K562 (cell line): ENCODE results near the gene CD164L2. TPM values are rescaled to one million over a fixed set of nuclear protein-coding genes. Genes with fewer than 3 reads are reported as not detected.
A peak's percentile ranks its signal among the peaks of the same experiment; 100 is the strongest.

ENCODE experiments used
- ATAC-seq: fragments of 200-7000 bp; cut with Tn5 transposase; 3 replicates; pipeline ENCODE4 v1.9.1; 2020; ENCODE audit warnings: moderate library complexity
- BruUV-seq: library from RNA; stranded (reverse); fragments of 400-500 nt; replicated peaks from 2 replicates; lab custom pipeline; 2021; lab: Mats Ljungman, UMichigan
- CTCF ChIA-PET: fragments of 300-600 bp; formaldehyde crosslinking; extraction: SDS; loops from one replicate; lab custom pipeline; 2021; ENCODE audit warnings: low intra/inter-chr PET ratio; lab: Yijun Ruan, JAX
- POLR2A ChIA-PET: fragments of 300-600, 350-650 bp; sonication (Branson Sonifier 250); formaldehyde crosslinking; extraction: SDS; loops from one replicate; lab custom pipeline; 2021; ENCODE audit warnings: antibody characterized with exemption, inconsistent platforms; lab: Yijun Ruan, JAX
- DNase-seq, 4 experiments: peaks; one replicate each; pipeline versions ENCODE4 v3.0.0 to v3.0.0-alpha.2; 2011 to 2018; ENCODE audit warnings: low spot score in 3 of 4, mixed read lengths in 3 of 4; ENCODE audit errors: extremely low read depth in 1 of 4
- FAIRE-seq: peaks from 2 replicates; lab custom pipeline; 2011; peaks lifted over from hg19 to GRCh38; lab: Jason Lieb, UNC
- H2AFZ ChIP-seq: 2 replicates; pipeline ENCODE4 v1.6.0; 2011; ENCODE audit warnings: low read depth, low read length, control low read depth, inconsistent platforms
- H3K27ac ChIP-seq: fragments of 200-600 bp; 3 replicates; pipeline ENCODE4 v1.8.0; 2011; ENCODE audit warnings: low read depth, mild to moderate bottlenecking, control low read depth, inconsistent platforms, low read length, moderate library complexity, mixed read lengths; ENCODE audit errors: extremely low read depth
- H3K27me3 ChIP-seq, 2 experiments: fragments of 300-600 bp in 1 of 2; 2 replicates in 1 of 2; 3 replicates in 1 of 2; pipeline versions ENCODE4 v1.6.0 to v1.8.0; 2011; ENCODE audit warnings: inconsistent platforms in 2 of 2, low read length in 2 of 2, mild to moderate bottlenecking in 1 of 2, mixed read lengths in 1 of 2, moderate library complexity in 1 of 2; ENCODE audit not compliant: control insufficient read depth in 2 of 2, insufficient read depth in 2 of 2
- H3K36me3 ChIP-seq: fragments of 300-600 bp; 3 replicates; pipeline ENCODE4 v1.8.0; 2011; ENCODE audit warnings: mild to moderate bottlenecking, low read length, inconsistent platforms; ENCODE audit not compliant: control insufficient read depth, insufficient read depth
- H3K4me1 ChIP-seq, 2 experiments: fragments of 200-600 bp in 1 of 2; replicated peaks in 1 of 2; 2 replicates in 1 of 2; 3 replicates in 1 of 2; pipeline versions ENCODE4 v1.5.1 to v1.8.0; 2011; ENCODE audit warnings: inconsistent platforms in 2 of 2, low read length in 2 of 2, mild to moderate bottlenecking in 1 of 2, mixed read lengths in 1 of 2, moderate library complexity in 1 of 2; ENCODE audit not compliant: control insufficient read depth in 2 of 2, insufficient read depth in 2 of 2
- H3K4me2 ChIP-seq: 2 replicates; pipeline ENCODE4 v1.6.1; 2011; ENCODE audit warnings: low read length, control low read depth, inconsistent platforms, mixed read lengths; ENCODE audit not compliant: insufficient read depth
- H3K4me3 ChIP-seq: fragments of 200-600 bp; sonication (generic), shearing (Covaris generic); 2 replicates; pipeline ENCODE4 v1.5.1; 2016; ENCODE audit warnings: control low read depth, inconsistent platforms
- H3K79me2 ChIP-seq: fragments of 200-600 bp; 3 replicates; pipeline ENCODE4 v1.8.0; 2011; ENCODE audit warnings: low read length, inconsistent platforms; ENCODE audit not compliant: control insufficient read depth, insufficient read depth
- H3K9ac ChIP-seq, 2 experiments: 2 replicates each; pipeline versions ENCODE4 v1.6.0 to v1.6.1; 2011; ENCODE audit warnings: low read depth in 2 of 2, low read length in 2 of 2, control low read depth in 1 of 2, inconsistent platforms in 1 of 2, mild to moderate bottlenecking in 1 of 2, mixed read lengths in 1 of 2; ENCODE audit not compliant: insufficient read depth in 1 of 2
- H3K9me1 ChIP-seq: one replicate; pipeline ENCODE4 v1.6.0; 2011; ENCODE audit warnings: inconsistent platforms, mild to moderate bottlenecking, low read length, moderate library complexity; ENCODE audit not compliant: control insufficient read depth, insufficient read depth
- H3K9me3 ChIP-seq: replicated peaks from 2 replicates; pipeline ENCODE4 v1.5.1; 2011; ENCODE audit warnings: low read depth, low read length, inconsistent platforms; ENCODE audit not compliant: control insufficient read depth, insufficient read depth
- H4K20me1 ChIP-seq: replicated peaks from 2 replicates; pipeline ENCODE4 v1.6.1; 2011; ENCODE audit warnings: low read length, inconsistent platforms, mixed read lengths; ENCODE audit not compliant: control insufficient read depth, insufficient read depth
- SMAD4 ChIP-seq: fragments of 250-450 bp; sonication (Bioruptor Pico); conservative IDR thresholded peaks from 2 replicates; pipeline ENCODE4 v1.8.0; 2021; ENCODE audit warnings: inconsistent platforms, mild to moderate bottlenecking, moderate library complexity
- ZNF184 ChIP-seq: sonication (generic); formaldehyde crosslinking; IDR thresholded peaks from 2 replicates; pipeline ENCODE4 v1.5.0; 2020; ENCODE audit warnings: missing genetic modification reagents
- WGBS: fragments of 100-300 bp; shearing (Covaris generic); methylation state at CpG from one replicate; pipeline ENCODE4 v1.1.6; 2016; ENCODE audit warnings: low coverage, mixed read lengths; ENCODE audit not compliant: insufficient coverage; ENCODE audit errors: missing lambda C conversion rate; 5-methylcytosine and 5-hydroxymethylcytosine counted together
- in situ Hi-C: fragments of 300-500 bp; cut with MboI; formaldehyde crosslinking; loops from 4 replicates; pipeline ENCODE4 v1.15.0; 2018; ENCODE audit warnings: inconsistent platforms, mixed read lengths
- intact Hi-C: fragments of 100-400 bp; cut with micrococcal nuclease; formaldehyde crosslinking; loops from 2 replicates; pipeline ENCODE4 v1.14.2; 2022
- polyA plus RNA-seq, 8 experiments: library from polyadenylated mRNA; depleted of rRNA in 4 of 8; stranded (reverse) in 5 of 8; unstranded in 3 of 8; fragments of >200 nt; fragmentation: Nextera tagmentation in 2 of 8; fragmentation: Illumina TruSeq in 1 of 8; extraction: Ambion mirVana in 2 of 8; extraction: Trizol in 1 of 8; gene quantifications; 2 replicates each; pipeline versions ENCODE4 v1.2.1 to v1.2.3, GENCODE V29; 2011 to 2014; ENCODE audit warnings: inconsistent platforms in 1 of 8, missing spikeins in 1 of 8
- total RNA-seq, 7 experiments: library from RNA; depleted of rRNA in 6 of 7; stranded (reverse); fragments of >200 nt in 6 of 7; fragmentation: Illumina TruSeq in 2 of 7; extraction: Trizol in 2 of 7; gene quantifications; 2 replicates each; pipeline versions ENCODE4 v1.2.1 to v1.2.3, GENCODE V29; 2011 to 2021; ENCODE audit warnings: low replicate concordance in 1 of 7
- TF ChIP-seq, protein P1 (sequence below): sonication (generic); formaldehyde crosslinking; IDR thresholded peaks from 2 replicates; pipeline ENCODE4 v1.9.0; 2022; ENCODE audit warnings: mild to moderate bottlenecking, missing genetic modification reagents
- TF ChIP-seq, protein P2 (sequence below): sonication (generic); formaldehyde crosslinking; IDR thresholded peaks from 2 replicates; pipeline ENCODE4 v1.9.0; 2022; ENCODE audit warnings: mild to moderate bottlenecking, missing genetic modification reagents

Gene CD164L2
- total and polyA plus RNA-seq, 9 of the 15 experiments (the other 6 are each of a cell fraction or from before 2014, with no cell fraction given), result 0.08 to 0.92 (median 0.38) TPM; not detected in 1

DNA sequence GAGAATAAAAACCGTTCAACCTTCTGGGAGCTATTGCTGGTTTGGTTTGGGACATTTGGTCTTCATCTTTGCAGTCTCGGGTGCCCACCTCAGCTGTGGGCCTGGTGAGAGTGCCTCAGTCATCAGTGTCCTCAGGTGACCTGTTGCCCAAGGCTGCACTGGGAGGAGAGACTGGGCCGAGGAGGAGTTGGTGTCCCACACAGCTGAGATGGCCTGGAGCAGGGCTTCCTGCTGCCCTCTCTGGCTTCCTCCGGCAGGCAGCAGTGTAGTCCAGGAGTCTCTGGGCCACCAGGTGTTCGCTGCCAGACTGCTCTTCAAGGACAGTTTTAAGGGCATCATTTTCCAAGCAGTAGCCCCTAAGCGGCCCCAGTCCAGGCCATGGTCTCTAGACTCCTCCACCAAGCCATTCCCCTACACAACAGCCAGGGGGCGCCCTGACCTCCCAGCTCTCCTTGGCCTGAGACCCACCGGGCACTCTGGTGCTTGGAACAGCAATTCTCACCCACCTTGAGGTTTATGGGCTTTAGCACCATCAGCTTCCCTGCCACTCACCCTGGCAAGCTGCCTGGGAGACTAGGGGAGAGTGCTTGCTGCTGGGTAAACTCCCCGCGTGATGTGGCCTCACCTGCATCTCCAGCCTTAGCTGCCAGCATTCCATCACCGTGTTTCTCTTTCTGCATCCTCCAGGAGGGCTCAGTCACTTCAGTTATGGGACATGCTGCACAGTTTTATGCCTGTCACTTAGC is 50.4 kb downstream of the CD164L2 start (continued):
- no peak for TF ChIP-seq ZNF184 (CRISPR knock-in tag)
- TF ChIP-seq, protein P1, sequence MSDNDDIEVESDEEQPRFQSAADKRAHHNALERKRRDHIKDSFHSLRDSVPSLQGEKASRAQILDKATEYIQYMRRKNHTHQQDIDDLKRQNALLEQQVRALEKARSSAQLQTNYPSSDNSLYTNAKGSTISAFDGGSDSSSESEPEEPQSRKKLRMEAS (CRISPR knock-in tag), result peak; percentile 45; the same call in 1 of the 2 replicates

DNA sequence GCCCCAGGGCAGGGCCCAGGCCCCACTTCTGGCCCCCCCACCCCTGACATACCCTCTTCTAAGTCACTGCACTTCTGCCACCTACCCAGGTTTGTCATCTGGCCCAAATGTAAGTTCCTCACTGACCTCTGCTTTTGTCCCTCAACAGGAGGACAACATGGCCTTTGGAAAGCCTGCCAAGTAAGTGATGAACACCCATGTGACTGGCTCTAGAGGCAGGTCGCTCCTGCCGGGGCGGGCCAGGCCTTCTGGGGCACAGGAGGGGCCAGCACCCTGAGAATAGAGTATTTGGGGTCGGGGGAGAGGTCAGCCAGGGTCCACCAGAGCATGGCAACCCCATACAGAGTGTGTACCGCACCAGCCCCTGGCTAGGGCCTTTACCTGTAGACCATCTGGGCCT is 51.2 kb downstream of the CD164L2 start:
- FAIRE-seq, result no peak
- no peaks in the 10 kb centered on the region for H3K9me1 ChIP-seq
- TF ChIP-seq, protein P2, sequence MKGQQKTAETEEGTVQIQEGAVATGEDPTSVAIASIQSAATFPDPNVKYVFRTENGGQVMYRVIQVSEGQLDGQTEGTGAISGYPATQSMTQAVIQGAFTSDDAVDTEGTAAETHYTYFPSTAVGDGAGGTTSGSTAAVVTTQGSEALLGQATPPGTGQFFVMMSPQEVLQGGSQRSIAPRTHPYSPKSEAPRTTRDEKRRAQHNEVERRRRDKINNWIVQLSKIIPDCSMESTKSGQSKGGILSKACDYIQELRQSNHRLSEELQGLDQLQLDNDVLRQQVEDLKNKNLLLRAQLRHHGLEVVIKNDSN (CRISPR knock-in tag), result 0 out of 2 replicates have a peak, but pooled peaks have one; percentile 27
- TF ChIP-seq SMAD4 (CRISPR knock-in tag), result no peak
- TF ChIP-seq, all 486 proteins: peak for 1
- H3K27ac ChIP-seq, result no peak overlapping the region
- no peak overlapping the region for H3K4me2 ChIP-seq
- H3K4me1 ChIP-seq, result peaks cover 0 to 12% of the 10 kb centered on the region in 2 experiments; a peak in 2 of 5 replicates
- H3K79me2 ChIP-seq, result peaks cover 28% of the 10 kb centered on the region
- no peak overlapping the region for H2AFZ ChIP-seq
- H3K4me3 ChIP-seq, result no peak overlapping the region
- CTCF ChIA-PET, result interaction anchor here (0.7 to 1.9 kb wide), 5 partner anchors 35 to 275 kb away, joined by 3 to 7 read pairs (median 4); partner anchors contain the start of gene MAP3K6
- 97% methylated on average over 5 of the region's 5 CpGs for WGBS
- peak overlapping the region in 1 of 2 experiments; percentile 61; a peak in 1 of 4 replicates for H3K9ac ChIP-seq
- no peaks in the 10 kb centered on the region for H3K27me3 ChIP-seq
- no TSS peak for BruUV-seq
- intact Hi-C loops, result loop anchor here (1.0 to 2.0 kb wide), 2 partner anchors 40 to 63 kb away; no protein-coding TSS in a partner anchor
- POLR2A ChIA-PET, result interaction anchor here (0.5 to 2.5 kb wide), 11 partner anchors 8 to 570 kb away, joined by 3 to 23 read pairs (median 4); partner anchors contain the start of genes MAP3K6 and TMEM222
- H3K36me3 ChIP-seq, result peaks cover 89% of the 10 kb centered on the region
- no peak for ATAC-seq
- no peaks in the 10 kb centered on the region for H3K9me3 ChIP-seq
- peaks cover 16% of the 10 kb centered on the region for H4K20me1 ChIP-seq
- in situ Hi-C loops, result no loop called here
- DNase-seq, result no peak
